Endodermal cell (in vitro differentiated cells): Measurements from ENCODE around the gene AGBL3. TPM values are rescaled to one million over a fixed set of nuclear protein-coding genes. Genes with fewer than 3 reads are reported as not detected.

Experiments
- DNase-seq: peaks from one replicate; pipeline ENCODE4 v3.0.0-alpha.2; 2017
- H3K27ac ChIP-seq: 2 replicates; pipeline ENCODE4 v1.5.1; 2013; ENCODE audit warnings: mild to moderate bottlenecking, low read depth, low read length, moderate library complexity
- H3K27me3 ChIP-seq: 2 replicates; pipeline ENCODE4 v1.6.1; 2013; ENCODE audit warnings: mild to moderate bottlenecking, low read length, moderate library complexity; ENCODE audit not compliant: insufficient read depth, control insufficient read depth, poor library complexity, severe bottlenecking
- H3K36me3 ChIP-seq: 2 replicates; pipeline ENCODE4 v1.7.0; 2013; ENCODE audit warnings: mild to moderate bottlenecking, low read length, moderate library complexity; ENCODE audit not compliant: control insufficient read depth, insufficient read depth
- H3K4me1 ChIP-seq: one replicate; pipeline ENCODE4 v1.7.0; 2013; ENCODE audit warnings: low read length; ENCODE audit not compliant: control insufficient read depth, insufficient read depth
- H3K4me3 ChIP-seq: 2 replicates; pipeline ENCODE4 v1.5.1; 2013; ENCODE audit warnings: mild to moderate bottlenecking, low read length, moderate library complexity
- H3K9ac ChIP-seq: 2 replicates; pipeline ENCODE4 v1.6.1; 2013; ENCODE audit warnings: mild to moderate bottlenecking, low read length, moderate library complexity; ENCODE audit not compliant: poor library complexity, severe bottlenecking; ENCODE audit errors: extremely low read depth
- H3K9me3 ChIP-seq: 2 replicates; pipeline ENCODE4 v1.6.1; 2013; ENCODE audit warnings: mild to moderate bottlenecking, low read length, moderate library complexity; ENCODE audit not compliant: control insufficient read depth
- H3K27ac Mint-ChIP-seq: 2 replicates; pipeline ENCODE4 v1.8.0; 2020; ENCODE audit warnings: mixed read lengths
- H3K27me3 Mint-ChIP-seq: 2 replicates; pipeline ENCODE4 v1.8.0; 2021; ENCODE audit warnings: mild to moderate bottlenecking, mixed read lengths; ENCODE audit not compliant: insufficient read depth
- H3K36me3 Mint-ChIP-seq: 2 replicates; pipeline ENCODE4 v1.8.0; 2020; ENCODE audit warnings: low read depth, mixed read lengths
- H3K4me1 Mint-ChIP-seq: 2 replicates; pipeline ENCODE4 v1.8.0; 2020; ENCODE audit warnings: mixed read lengths
- H3K4me3 Mint-ChIP-seq: 2 replicates; pipeline ENCODE4 v1.8.0; 2020; ENCODE audit warnings: mild to moderate bottlenecking, moderate library complexity, mixed read lengths
- H3K9me3 Mint-ChIP-seq: 2 replicates; pipeline ENCODE4 v1.8.0; 2020; ENCODE audit warnings: mild to moderate bottlenecking, mixed read lengths
- CTCF ChIP-seq: fragments of 200-600 bp; sonication (generic); conservative IDR thresholded peaks from 2 replicates; pipeline ENCODE4 v1.5.0; 2021; ENCODE audit warnings: antibody characterized with exemption, mild to moderate bottlenecking
- WGBS, 2 experiments: methylation state at CpG; one replicate each; pipeline versions ENCODE4 v1.1.5 to v1.1.7; 2013; ENCODE audit warnings: missing lambda C conversion rate in 2 of 2, mixed read lengths in 1 of 2; ENCODE audit not compliant: insufficient coverage in 1 of 2, insufficient read length in 1 of 2; 5-methylcytosine and 5-hydroxymethylcytosine counted together
- total RNA-seq, 2 donors: library from RNA; stranded (reverse); fragmentation: NEBNext Ultra II Directional in 1 of 2; extraction: Animal tissue kit (Norgen Biotek cat#: 25700) in 1 of 2; gene quantifications; 2 replicates in 1 of 2; 3 replicates in 1 of 2; pipeline ENCODE4 v1.2.1, GENCODE V29; 2021

The AGBL3 gene
- total RNA-seq, 2 donors from 2014 or later: 2.6 to 5.0 TPM

- peak; percentile 55 for DNase-seq
- no peaks in the 10 kb centered on the region for H3K9me3 Mint-ChIP-seq
- Histone ChIP-seq H3K9me3 (no peaks in the 10 kb centered on the region), H3K4me1 (peaks cover 14% of the 10 kb centered on the region), H3K4me3 (no peak overlapping the region), H3K9ac (peak overlapping the region; percentile 7), H3K27ac (no peak overlapping the region), H3K36me3 (peaks cover 34% of the 10 kb centered on the region), H3K27me3 (no peaks in the 10 kb centered on the region)
- H3K36me3 Mint-ChIP-seq: peaks cover 18% of the 10 kb centered on the region
- H3K4me1 Mint-ChIP-seq: peaks cover 44% of the 10 kb centered on the region
- TF ChIP-seq CTCF: no peak
- peak overlapping the region; percentile 92 for H3K27ac Mint-ChIP-seq
- no peaks in the 10 kb centered on the region for H3K27me3 Mint-ChIP-seq
- H3K4me3 Mint-ChIP-seq: no peak overlapping the region
- WGBS, 2 experiments: 93 to 95% methylated on average over 5 of the region's 5 CpGs
Observed at GRCh38 chr7:134941952-134942351, 44.4 kb upstream of the AGBL3 start.

GRCh38 chr7:134942690-134943466, 43.4 kb upstream of the AGBL3 start:
- TF ChIP-seq CTCF: no peak

GRCh38 chr7:134943785-134944400, 42.4 kb upstream of the AGBL3 start:
- peak; percentile 48 for TF ChIP-seq CTCF

More at GRCh38 chr7:134942690-134943466, 43.4 kb upstream of the AGBL3 start:
- H3K9ac ChIP-seq: no peak overlapping the region
- no peaks in the 10 kb centered on the region for H3K27me3 Mint-ChIP-seq
- no peaks in the 10 kb centered on the region for H3K9me3 ChIP-seq
- H3K4me3 ChIP-seq: no peak overlapping the region
- DNase-seq: no peak
- peaks cover 34% of the 10 kb centered on the region for H3K4me1 Mint-ChIP-seq
- H3K27ac ChIP-seq: no peak overlapping the region
- H3K4me1 ChIP-seq: peaks cover 10% of the 10 kb centered on the region
- no peaks in the 10 kb centered on the region for H3K27me3 ChIP-seq
- H3K4me3 Mint-ChIP-seq: peak overlapping the region; percentile 13
- WGBS, 2 experiments: 80 to 89% methylated on average over 1 to 9 of the region's 9 CpGs
- peaks cover 26% of the 10 kb centered on the region for H3K36me3 Mint-ChIP-seq
- H3K9me3 Mint-ChIP-seq: no peaks in the 10 kb centered on the region
- peak overlapping the region; percentile 69 for H3K27ac Mint-ChIP-seq
- H3K36me3 ChIP-seq: peaks cover 38% of the 10 kb centered on the region

More at GRCh38 chr7:134943785-134944400, 42.4 kb upstream of the AGBL3 start:
- 83 to 93% methylated on average over 2 of the region's 3 CpGs for WGBS, 2 experiments
- no peaks in the 10 kb centered on the region for H3K9me3 Mint-ChIP-seq
- no peaks in the 10 kb centered on the region for H3K9me3 ChIP-seq
- no peaks in the 10 kb centered on the region for H3K27me3 Mint-ChIP-seq
- peaks cover 34% of the 10 kb centered on the region for H3K36me3 Mint-ChIP-seq
- no peak overlapping the region for H3K9ac ChIP-seq
- DNase-seq: no peak
- no peaks in the 10 kb centered on the region for H3K27me3 ChIP-seq
- peaks cover 40% of the 10 kb centered on the region for H3K36me3 ChIP-seq
- peaks cover 10% of the 10 kb centered on the region for H3K4me1 ChIP-seq
- no peak overlapping the region for H3K4me3 Mint-ChIP-seq
- H3K4me1 Mint-ChIP-seq: peaks cover 34% of the 10 kb centered on the region
- no peak overlapping the region for H3K27ac Mint-ChIP-seq
- no peak overlapping the region for H3K27ac ChIP-seq
- H3K4me3 ChIP-seq: no peak overlapping the region
